T-helper 1 cell treated with Interleukin-12 subunit alpha and Interleukin-12 subunit beta and Interleukin-4 antibody, amounts not matched to agents 30 ng/mL and 1 ng/mL, for 36 hours (primary cell): ENCODE results near the gene PIK3IP1. TPM values are rescaled to one million over a fixed set of nuclear protein-coding genes. Genes with fewer than 3 reads are reported as not detected.

Experiments used
- total RNA-seq: library from RNA; stranded (reverse); gene quantifications from 2 replicates; pipeline ENCODE4 v1.2.3, GENCODE V29; 2022

The PIK3IP1 gene
- total RNA-seq, 1 donor from 2014 or later, result 55.9 TPM

Other genes with a start within 250 kb of the PIK3IP1 start
- 11.4 and 12.8 TPM in 2 replicates for gene SMTN, start 211.2 kb downstream of the PIK3IP1 start, total RNA-seq
- gene SELENOM, start 184.9 kb downstream of the PIK3IP1 start, total RNA-seq, result 9.5 and 9.6 TPM in 2 replicates
- gene INPP5J, start 169.5 kb downstream of the PIK3IP1 start, total RNA-seq, result 0.34 TPM in 1 of 2 replicates, not detected in the other
- gene PLA2G3, start 152.0 kb downstream of the PIK3IP1 start, total RNA-seq, result not detected in 2 replicates
- gene RNF185, start 132.3 kb downstream of the PIK3IP1 start, total RNA-seq, result 22.7 and 24.6 TPM in 2 replicates
- gene LIMK2, start 80.2 kb downstream of the PIK3IP1 start, total RNA-seq, result 54.4 and 65.2 TPM in 2 replicates
- gene PATZ1, start 53.9 kb upstream of the PIK3IP1 start, total RNA-seq, result 27.4 and 31.0 TPM in 2 replicates
- gene DRG1, start 107.1 kb upstream of the PIK3IP1 start, total RNA-seq, result 78.8 and 85.1 TPM in 2 replicates
- 63.6 and 65.3 TPM in 2 replicates for gene EIF4ENIF1, start 197.4 kb upstream of the PIK3IP1 start, total RNA-seq
- 235 and 238 TPM in 2 replicates for gene SFI1, start 204.0 kb upstream of the PIK3IP1 start, total RNA-seq